CD14-positive monocyte (primary cell): Measurements from ENCODE around the gene SERINC1. TPM values are rescaled to one million over a fixed set of nuclear protein-coding genes. Genes with fewer than 3 reads are reported as not detected.
"Not testable (repeated sequence)": the region's sequence is repeated elsewhere in the genome, so short reads cannot be mapped to it uniquely, and the experiment has no call there.

Experiments
- DNase-seq, 3 donors: peaks; one replicate each; pipeline ENCODE4 v3.0.0-alpha.2; 2011 to 2022
- H2AFZ ChIP-seq: 2 replicates; pipeline ENCODE4 v1.6.0; 2012; ENCODE audit warnings: mild to moderate bottlenecking, low read depth, low read length, inconsistent platforms; ENCODE audit not compliant: insufficient read depth, poor library complexity, severe bottlenecking
- H3K27ac ChIP-seq, 2 donors: 1 replicate in 1 of 2; 2 replicates in 1 of 2; pipeline ENCODE4 v1.5.1; 2012 to 2013; ENCODE audit warnings: low read length in 2 of 2, control low read depth in 1 of 2, inconsistent platforms in 1 of 2, low read depth in 1 of 2, mild to moderate bottlenecking in 1 of 2
- H3K27me3 ChIP-seq, 2 donors: one replicate each; pipeline versions ENCODE4 v1.6.0 to v1.6.1; 2011 to 2013; ENCODE audit warnings: low read length in 2 of 2; ENCODE audit not compliant: control insufficient read depth in 2 of 2, insufficient read depth in 2 of 2
- H3K36me3 ChIP-seq, 2 donors: replicated peaks in 1 of 2; 1 replicate in 1 of 2; 2 replicates in 1 of 2; pipeline versions ENCODE4 v1.5.1 to v1.6.1; 2012 to 2013; ENCODE audit warnings: low read length in 2 of 2, control low read depth in 1 of 2, inconsistent platforms in 1 of 2, mild to moderate bottlenecking in 1 of 2; ENCODE audit not compliant: insufficient read depth in 2 of 2, control insufficient read depth in 1 of 2
- H3K4me1 ChIP-seq, 2 donors: 1 replicate in 1 of 2; 2 replicates in 1 of 2; pipeline versions ENCODE4 v1.5.1 to v1.6.1; 2012 to 2013; ENCODE audit warnings: low read length in 2 of 2, control low read depth in 1 of 2, inconsistent platforms in 1 of 2, mild to moderate bottlenecking in 1 of 2, moderate library complexity in 1 of 2; ENCODE audit not compliant: insufficient read depth in 2 of 2, control insufficient read depth in 1 of 2
- H3K4me2 ChIP-seq: replicated peaks from 2 replicates; pipeline ENCODE3; 2012; ENCODE audit warnings: low read length, moderate library complexity, mild to moderate bottlenecking; ENCODE audit not compliant: poor library complexity, severe bottlenecking; ENCODE audit errors: extremely low read depth
- H3K4me3 ChIP-seq, 3 experiments: fragments of 200-600 bp in 1 of 3; sonication (generic) in 1 of 3; replicated peaks in 1 of 3; 1 replicate in 2 of 3; 2 replicates in 1 of 3; pipeline ENCODE4 v1.5.1; 2011 to 2013; ENCODE audit warnings: low read length in 3 of 3, mild to moderate bottlenecking in 3 of 3, control low read depth in 2 of 3, low read depth in 2 of 3, inconsistent platforms in 1 of 3, moderate library complexity in 1 of 3
- H3K79me2 ChIP-seq: 2 replicates; pipeline ENCODE4 v1.6.0; 2012; ENCODE audit warnings: mild to moderate bottlenecking, control low read depth, inconsistent platforms, low read length, moderate library complexity; ENCODE audit not compliant: insufficient read depth
- H3K9ac ChIP-seq: 2 replicates; pipeline ENCODE4 v1.6.0; 2017; ENCODE audit warnings: low read length, mild to moderate bottlenecking; ENCODE audit not compliant: insufficient read depth, poor library complexity, severe bottlenecking
- H3K9me3 ChIP-seq, 2 donors: replicated peaks in 1 of 2; 1 replicate in 1 of 2; 2 replicates in 1 of 2; pipeline versions ENCODE4 v1.5.1 to v1.6.1; 2012 to 2013; ENCODE audit warnings: low read length in 2 of 2, control low read depth in 1 of 2; ENCODE audit not compliant: control insufficient read depth in 1 of 2, insufficient read depth in 1 of 2
- H4K20me1 ChIP-seq: 2 replicates; pipeline ENCODE4 v1.6.0; 2012; ENCODE audit warnings: mild to moderate bottlenecking, low read length, control low read depth, moderate library complexity; ENCODE audit not compliant: insufficient read depth
- H3K27ac Mint-ChIP-seq, 7 donors: one replicate each; pipeline ENCODE4 v1.8.0; 2020; ENCODE audit warnings: mild to moderate bottlenecking in 7 of 7, mixed read lengths in 7 of 7, moderate library complexity in 6 of 7, inconsistent platforms in 2 of 7
- H3K27me3 Mint-ChIP-seq, 3 donors: one replicate each; pipeline ENCODE4 v1.8.0; 2021 to 2022; ENCODE audit warnings: low read depth in 3 of 3, mild to moderate bottlenecking in 3 of 3, mixed read lengths in 3 of 3, moderate library complexity in 3 of 3, inconsistent platforms in 1 of 3
- H3K36me3 Mint-ChIP-seq, 2 donors: one replicate each; pipeline ENCODE4 v1.8.0; 2020; ENCODE audit warnings: mixed read lengths in 2 of 2, inconsistent platforms in 1 of 2, mild to moderate bottlenecking in 1 of 2
- H3K4me1 Mint-ChIP-seq: one replicate; pipeline ENCODE4 v1.8.0; 2020; ENCODE audit warnings: mild to moderate bottlenecking, mixed read lengths
- H3K4me3 Mint-ChIP-seq, 2 donors: one replicate each; pipeline ENCODE4 v1.8.0; 2020; ENCODE audit warnings: mild to moderate bottlenecking in 2 of 2, mixed read lengths in 2 of 2, moderate library complexity in 1 of 2
- H3K9me3 Mint-ChIP-seq, 7 donors: one replicate each; pipeline ENCODE4 v1.8.0; 2020 to 2022; ENCODE audit warnings: mixed read lengths in 7 of 7, mild to moderate bottlenecking in 6 of 7, moderate library complexity in 6 of 7, inconsistent platforms in 2 of 7
- WGBS: methylation state at CpG from one replicate; pipeline ENCODE4 v1.1.5; 2013; ENCODE audit warnings: missing lambda C conversion rate; ENCODE audit not compliant: insufficient coverage; 5-methylcytosine and 5-hydroxymethylcytosine counted together
- intact Hi-C, 2 donors: fragments of 100-400 bp; cut with micrococcal nuclease; formaldehyde crosslinking; loops; one replicate each; pipeline versions ENCODE4 v1.15.0 to v1.15.1; 2023
- polyA plus RNA-seq, 3 donors: library from polyadenylated mRNA; depleted of rRNA in 1 of 3; unstranded in 2 of 3; stranded (reverse) in 1 of 3; fragments of 300-500 nt in 2 of 3; fragments of >200 nt in 1 of 3; fragmentation: Illumina TruSeq in 2 of 3; gene quantifications; 1 replicate in 2 of 3; 2 replicates in 1 of 3; pipeline ENCODE4 v1.2.3, GENCODE V29; 2012 to 2021
- TF ChIP-seq, protein P1 (sequence below): fragments of 200-600 bp; IDR thresholded peaks from one replicate; pipeline ENCODE4 v1.8.0; 2022; ENCODE audit warnings: antibody characterized with exemption, mild to moderate bottlenecking

SERINC1 gene
- polyA plus RNA-seq, 3 donors = 38.9 to 161 (median 125) TPM

GRCh38 chr6:122472022-122472340, 374 bp upstream of the SERINC1 start:
- WGBS = no CpG with 5 or more reads among the region's 8 CpGs
- Histone ChIP-seq H3K4me3 (peak overlapping the region; percentile 88 to 92 (median 89)), H3K4me2 (peak overlapping the region; percentile 87), H3K4me1 (peaks cover 20 to 25% of the 10 kb centered on the region in 2 donors), H4K20me1 (peaks cover 31% of the 10 kb centered on the region), H3K9me3 (no peaks in the 10 kb centered on the region), H3K27me3 (no peaks in the 10 kb centered on the region), H3K36me3 (peaks cover 0 to 6% of the 10 kb centered on the region in 2 donors), H3K79me2 (peaks cover 46% of the 10 kb centered on the region), H2AFZ (peak overlapping the region; percentile 87), H3K9ac (peak overlapping the region; percentile 98), H3K27ac (peak overlapping the region; percentile 94 to 100)
- TF ChIP-seq, protein P1, sequence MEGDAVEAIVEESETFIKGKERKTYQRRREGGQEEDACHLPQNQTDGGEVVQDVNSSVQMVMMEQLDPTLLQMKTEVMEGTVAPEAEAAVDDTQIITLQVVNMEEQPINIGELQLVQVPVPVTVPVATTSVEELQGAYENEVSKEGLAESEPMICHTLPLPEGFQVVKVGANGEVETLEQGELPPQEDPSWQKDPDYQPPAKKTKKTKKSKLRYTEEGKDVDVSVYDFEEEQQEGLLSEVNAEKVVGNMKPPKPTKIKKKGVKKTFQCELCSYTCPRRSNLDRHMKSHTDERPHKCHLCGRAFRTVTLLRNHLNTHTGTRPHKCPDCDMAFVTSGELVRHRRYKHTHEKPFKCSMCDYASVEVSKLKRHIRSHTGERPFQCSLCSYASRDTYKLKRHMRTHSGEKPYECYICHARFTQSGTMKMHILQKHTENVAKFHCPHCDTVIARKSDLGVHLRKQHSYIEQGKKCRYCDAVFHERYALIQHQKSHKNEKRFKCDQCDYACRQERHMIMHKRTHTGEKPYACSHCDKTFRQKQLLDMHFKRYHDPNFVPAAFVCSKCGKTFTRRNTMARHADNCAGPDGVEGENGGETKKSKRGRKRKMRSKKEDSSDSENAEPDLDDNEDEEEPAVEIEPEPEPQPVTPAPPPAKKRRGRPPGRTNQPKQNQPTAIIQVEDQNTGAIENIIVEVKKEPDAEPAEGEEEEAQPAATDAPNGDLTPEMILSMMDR = no peak
- no peak for DNase-seq
- Mint-ChIP-seq H3K36me3 (peaks cover 11 to 13% of the 10 kb centered on the region in 2 donors), H3K4me1 (peaks cover 28% of the 10 kb centered on the region), H3K4me3 (peak overlapping the region; percentile 92 to 100), H3K27ac (peak overlapping the region; percentile 99 to 100 (median 100)), H3K9me3 (no peaks in the 10 kb centered on the region), H3K27me3 (peaks cover 0 to 2% (median 0%) of the 10 kb centered on the region in 3 donors)
- intact Hi-C loops = loop anchor here (5.0 to 10.0 kb wide), 3 partner anchors 67 to 243 kb away; no protein-coding TSS in a partner anchor

DNA sequence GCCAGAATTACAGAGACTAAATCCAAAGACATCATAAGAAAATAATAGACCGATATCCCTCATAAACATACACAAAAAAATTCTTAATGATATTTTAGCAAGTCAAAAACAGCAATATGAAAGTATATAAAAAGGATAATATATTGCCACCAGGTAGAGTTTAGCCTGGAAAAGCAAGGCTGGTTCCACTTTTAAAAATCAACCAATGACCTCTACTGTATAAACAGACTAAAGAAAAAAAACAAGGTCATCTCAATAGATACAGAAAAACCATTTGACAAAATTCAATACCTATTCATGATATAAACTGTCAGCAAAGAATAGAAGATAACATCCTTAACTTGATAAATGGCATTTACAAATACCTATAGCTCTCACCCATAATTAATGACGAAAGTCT, 9.7 kb downstream of the SERINC1 start:
- Mint-ChIP-seq H3K9me3 (no peaks in the 10 kb centered on the region), H3K4me3 (no peak overlapping the region), H3K27me3 (no peaks in the 10 kb centered on the region), H3K36me3 (peaks cover 33 to 51% of the 10 kb centered on the region in 2 donors), H3K27ac (no peak overlapping the region), H3K4me1 (peaks cover 15% of the 10 kb centered on the region)
- H3K9ac ChIP-seq = no peak overlapping the region
- peaks cover 31 to 63% of the 10 kb centered on the region in 2 donors for H3K36me3 ChIP-seq
- peaks cover 97% of the 10 kb centered on the region for H3K79me2 ChIP-seq
- H3K27ac ChIP-seq = no peak overlapping the region
- TF ChIP-seq, protein P1 = no peak
- H2AFZ ChIP-seq = no peak overlapping the region
- no peak for DNase-seq
- H3K4me1 ChIP-seq = no peaks in the 10 kb centered on the region
- no peaks in the 10 kb centered on the region for H3K9me3 ChIP-seq
- H3K27me3 ChIP-seq = no peaks in the 10 kb centered on the region
- no peak overlapping the region for H3K4me2 ChIP-seq
- intact Hi-C loops = no loop called here
- H4K20me1 ChIP-seq = peaks cover 100% of the 10 kb centered on the region
- no peak overlapping the region for H3K4me3 ChIP-seq
- WGBS = no CpG with 5 or more reads among the region's 2 CpGs

DNA sequence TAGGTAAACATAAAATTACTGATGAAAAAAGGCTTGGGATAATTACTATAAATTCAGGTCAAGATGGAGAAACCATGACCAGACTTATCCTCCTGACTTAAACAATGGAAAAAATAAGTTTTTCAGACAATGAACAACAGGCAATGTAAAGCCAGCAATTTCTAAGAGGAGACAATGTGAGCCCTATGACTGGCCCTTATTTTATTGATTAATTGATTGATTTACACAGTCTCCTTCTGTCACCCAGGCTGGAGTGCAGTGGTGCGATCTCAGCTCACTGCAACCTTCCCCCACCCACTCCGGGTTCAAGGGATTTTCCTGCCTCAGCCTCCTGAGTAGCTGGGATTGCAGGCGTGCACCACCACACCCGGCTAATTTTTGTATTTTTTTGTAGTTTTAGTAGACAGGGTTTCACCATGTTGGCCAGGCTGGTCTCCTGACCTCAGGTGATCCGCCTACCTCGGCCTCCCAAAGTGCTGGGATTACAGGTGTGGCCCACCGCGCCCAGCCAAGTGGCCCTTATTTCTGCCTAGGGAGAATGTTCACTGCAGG, 11.7 kb downstream of the SERINC1 start:
- H3K9me3 ChIP-seq, intact Hi-C loops, H3K9me3 Mint-ChIP-seq, H3K4me3 Mint-ChIP-seq, H3K27me3 ChIP-seq, H2AFZ ChIP-seq, H3K4me3 ChIP-seq, H3K27ac Mint-ChIP-seq, H3K27me3 Mint-ChIP-seq, H3K4me2 ChIP-seq, DNase-seq, H3K27ac ChIP-seq, H3K9ac ChIP-seq, H3K4me1 ChIP-seq: not testable (repeated sequence)
- WGBS = 100% methylated on average over 2 of the region's 8 CpGs
- H3K36me3 Mint-ChIP-seq = peaks cover 33 to 47% of the 10 kb centered on the region in 2 donors
- H3K4me1 Mint-ChIP-seq = peaks cover 15% of the 10 kb centered on the region
- H3K36me3 ChIP-seq = peaks cover 42 to 63% of the 10 kb centered on the region in 2 donors
- peaks cover 100% of the 10 kb centered on the region for H4K20me1 ChIP-seq
- peaks cover 78% of the 10 kb centered on the region for H3K79me2 ChIP-seq
